GM18951 (cell line): Measurements from ENCODE around the gene NIPAL1.

ENCODE experiments used
- POLR2A ChIP-seq: IDR thresholded peaks from 4 replicates; pipeline ENCODE4 v1.6.1; 2011; ENCODE audit warnings: mild to moderate bottlenecking; ENCODE audit not compliant: insufficient read length, insufficient read depth; ENCODE audit errors: extremely low read depth
- in situ Hi-C: fragments of 300-500 bp; cut with MboI; formaldehyde crosslinking; loops from one replicate; pipeline ENCODE4 v1.12.0; 2022; ENCODE audit warnings: low sequenced_read_pairs, mixed read lengths, inconsistent platforms; ENCODE audit not compliant: unreplicated experiment

NIPAL1 gene

DNA sequence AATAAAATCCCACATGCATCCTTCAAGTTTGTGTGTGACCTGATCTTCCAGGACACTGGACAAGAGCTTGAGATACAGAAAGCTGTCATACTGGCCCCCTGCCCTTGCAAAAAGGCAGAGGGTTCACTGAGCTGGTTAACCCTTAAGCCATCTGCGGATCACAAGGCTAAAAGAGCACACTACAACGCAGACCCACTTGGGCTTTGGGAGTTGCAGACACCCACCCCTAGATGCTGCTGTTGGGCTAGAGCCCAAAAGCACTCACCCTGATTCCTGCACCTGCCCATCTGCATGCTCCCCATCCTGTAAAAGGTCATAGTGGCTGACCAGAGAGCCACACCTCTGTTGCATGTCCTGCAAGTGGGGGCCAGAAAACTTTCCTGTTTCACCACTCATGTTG lies 66.4 kb downstream of the NIPAL1 start:
- TF ChIP-seq POLR2A, result no peak
- in situ Hi-C loops, result loop anchor here (25.0 kb wide), 1 partner anchor 396 kb away; no protein-coding TSS in a partner anchor

DNA sequence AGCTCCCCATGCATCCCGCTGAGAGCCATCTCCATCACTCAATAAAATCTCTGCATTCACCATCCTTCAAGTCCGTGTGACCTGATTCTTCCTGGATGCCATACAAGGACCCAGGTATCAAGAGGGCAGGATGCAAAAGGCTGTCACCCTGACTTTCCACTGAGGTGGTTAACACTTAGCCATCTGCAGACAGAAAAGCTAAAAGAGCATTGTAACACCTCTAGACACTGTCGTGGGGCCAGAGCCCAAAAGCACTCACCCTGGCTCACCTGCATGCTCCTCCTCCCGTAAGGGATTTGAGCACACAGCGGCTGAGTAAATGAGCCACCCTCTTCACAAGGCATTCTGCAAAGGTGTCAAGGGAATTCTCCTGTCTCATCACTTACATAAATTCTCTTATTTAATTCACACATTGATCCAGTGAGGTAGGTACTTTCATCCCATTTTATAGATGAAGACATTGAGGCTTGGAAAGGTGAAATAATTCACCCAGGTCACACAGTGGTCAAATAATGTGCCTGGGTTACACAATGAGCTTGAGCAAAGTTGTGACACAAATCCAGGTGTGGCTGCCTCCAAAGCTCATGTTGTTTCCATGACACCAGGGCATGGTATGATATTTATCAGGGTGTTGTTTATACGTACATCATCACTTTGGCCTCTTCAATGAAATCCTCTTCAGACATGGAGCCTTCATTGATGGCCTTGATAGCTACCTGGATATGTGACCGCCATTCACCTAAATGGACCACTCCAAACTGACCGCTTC lies 69.4 kb downstream of the NIPAL1 start:
- in situ Hi-C loops, result loop anchor here (25.0 kb wide), 1 partner anchor 399 kb away; no protein-coding TSS in a partner anchor
- TF ChIP-seq POLR2A, result no peak
